ENCODE results near the gene MDK.

Gene MDK

GRCh38 chr11:46383974-46384701 lies 2.7 kb downstream of the MDK start:
- DNase-seq: no peak

- DNase-seq: no peak
Measured at GRCh38 chr11:46385169-46386004, 3.9 kb downstream of the MDK start.

GRCh38 chr11:46386005-46386578 lies 4.6 kb downstream of the MDK start:
- no peak for DNase-seq

GRCh38 chr11:46386674-46387073 lies 5.2 kb downstream of the MDK start:
- DNase-seq: no peak

DNA sequence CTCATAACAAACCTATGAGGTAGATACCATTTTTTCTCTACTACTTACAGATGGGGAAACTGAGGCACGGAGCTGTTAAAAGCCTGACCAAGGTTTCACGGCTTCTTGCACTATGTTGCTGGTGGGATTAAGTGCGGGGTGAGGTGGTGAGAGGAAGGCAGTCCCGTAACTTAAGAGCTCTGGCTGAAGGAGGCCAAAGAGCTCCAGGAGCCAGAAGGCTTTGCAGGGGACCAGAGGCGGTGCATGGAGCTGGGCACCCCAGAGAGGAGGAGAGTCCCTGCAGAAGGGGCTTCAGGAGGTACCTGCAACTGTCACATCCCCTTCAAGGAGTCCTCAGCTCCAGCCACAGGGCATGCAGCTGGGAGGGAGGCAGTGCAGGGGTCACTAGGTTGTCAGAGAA lies 6.0 kb downstream of the MDK start:
- DNase-seq: no peak

DNA sequence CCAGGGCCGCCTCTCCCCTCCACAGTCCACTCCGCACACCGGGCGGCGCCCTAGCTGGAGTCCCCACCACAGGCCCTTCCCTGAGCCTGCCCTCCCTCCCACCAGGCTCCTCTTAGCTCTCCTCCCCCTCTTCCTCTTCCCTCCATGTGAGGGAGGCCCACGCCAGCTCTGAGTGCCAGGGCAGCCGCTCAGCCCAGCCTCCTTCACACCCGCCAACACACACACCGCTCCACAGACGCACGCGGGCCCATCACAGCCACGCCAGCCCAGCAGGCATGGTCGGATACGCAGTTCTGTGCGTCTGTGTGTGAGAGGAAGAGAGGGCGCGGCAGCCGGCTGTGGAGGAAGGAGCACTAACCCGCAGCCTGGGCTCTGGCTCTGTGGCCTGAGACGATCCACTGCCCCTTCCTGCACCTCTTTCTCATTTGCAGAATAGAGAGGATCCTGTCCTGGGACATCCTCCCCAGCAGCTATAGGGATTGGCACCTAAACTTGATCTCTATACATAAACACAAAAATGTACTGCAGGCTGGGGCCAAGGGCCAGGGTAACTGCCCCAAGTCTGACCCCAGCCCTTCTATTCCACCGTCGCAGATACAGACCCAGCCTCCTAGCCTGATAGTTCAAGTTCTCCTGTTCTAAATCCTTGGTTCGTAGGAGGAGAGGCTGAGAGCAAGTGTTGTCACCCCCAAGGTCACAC lies 6.6 kb downstream of the MDK start:
- DNase-seq: no peak

- no peak for DNase-seq
Measured at GRCh38 chr11:46388619-46389449, 7.4 kb downstream of the MDK start.

DNA sequence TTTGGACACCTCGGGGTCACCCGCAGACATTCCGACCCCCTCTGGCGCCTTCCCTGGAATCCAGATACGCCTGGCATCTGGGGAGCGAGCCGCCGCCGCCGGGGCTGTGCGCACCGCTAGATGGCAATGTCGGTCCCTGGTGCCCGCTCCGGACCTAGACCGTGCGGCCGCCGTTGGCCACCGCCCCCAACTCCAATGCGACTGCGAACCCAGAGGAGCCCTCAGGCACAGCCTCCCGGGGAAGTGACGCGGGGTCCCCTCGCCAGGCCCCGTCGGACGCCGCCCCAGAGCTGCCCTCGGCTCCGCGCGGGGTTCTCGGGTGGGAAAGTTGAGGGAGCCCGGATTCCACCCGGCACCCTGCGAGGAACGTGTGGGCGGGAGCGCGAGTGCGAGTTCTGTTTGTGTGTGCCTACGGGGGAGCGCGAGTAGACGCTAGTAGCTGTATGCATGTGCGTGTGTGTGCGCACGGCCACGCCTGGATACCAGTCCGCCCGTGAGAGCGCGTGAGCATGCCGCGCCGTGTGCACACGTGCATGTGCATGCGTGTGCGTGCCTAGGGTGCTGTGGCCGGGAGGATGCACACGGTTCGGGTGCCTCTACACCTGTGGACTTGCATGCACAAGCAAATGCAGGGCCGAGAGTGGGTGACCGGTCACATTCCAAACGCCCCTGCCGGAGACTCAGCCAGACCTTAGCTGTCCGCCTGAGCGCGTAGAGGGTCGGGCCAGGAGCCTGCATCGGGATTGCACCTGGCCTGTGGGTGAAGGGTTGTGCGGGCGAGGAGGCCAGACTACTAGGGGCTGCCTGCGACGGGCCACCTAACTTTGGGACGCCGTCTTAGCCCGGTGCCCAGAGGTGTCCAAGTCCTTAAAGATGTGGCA lies 8.2 kb downstream of the MDK start:
- peak; percentile 81 for DNase-seq

GRCh38 chr11:46390331-46391171 lies 9.1 kb downstream of the MDK start:
- DNase-seq: no peak

DNA sequence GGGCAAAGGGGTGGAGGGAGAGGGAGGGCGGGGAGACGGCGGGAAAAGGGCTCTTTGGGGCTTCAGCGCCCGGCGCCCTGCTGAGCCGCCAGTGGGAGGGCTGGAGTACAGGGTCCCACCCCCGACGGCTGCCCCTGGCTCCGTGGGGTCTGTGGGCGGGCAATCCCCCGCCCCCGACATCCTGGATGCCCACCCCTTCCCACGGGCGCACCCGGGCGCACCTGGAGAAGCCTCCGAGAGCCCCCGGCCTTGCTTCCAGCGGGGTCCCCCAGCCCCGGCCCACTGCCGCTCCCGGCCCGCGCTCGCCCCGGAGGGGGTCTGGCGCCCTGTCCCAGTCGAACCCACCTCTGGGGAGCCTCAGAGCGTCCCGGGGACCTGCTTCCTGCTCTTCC lies 9.7 kb downstream of the MDK start:
- no peak for DNase-seq

- DNase-seq: peak; percentile 74
Measured at GRCh38 chr11:46391578-46392420, 10.3 kb downstream of the MDK start, which contains the start of gene CHRM4. CHRM4 (minus strand) TSS chr11:46391776; CDS start chr11:46386557, 5,219 bp downstream.

DNA sequence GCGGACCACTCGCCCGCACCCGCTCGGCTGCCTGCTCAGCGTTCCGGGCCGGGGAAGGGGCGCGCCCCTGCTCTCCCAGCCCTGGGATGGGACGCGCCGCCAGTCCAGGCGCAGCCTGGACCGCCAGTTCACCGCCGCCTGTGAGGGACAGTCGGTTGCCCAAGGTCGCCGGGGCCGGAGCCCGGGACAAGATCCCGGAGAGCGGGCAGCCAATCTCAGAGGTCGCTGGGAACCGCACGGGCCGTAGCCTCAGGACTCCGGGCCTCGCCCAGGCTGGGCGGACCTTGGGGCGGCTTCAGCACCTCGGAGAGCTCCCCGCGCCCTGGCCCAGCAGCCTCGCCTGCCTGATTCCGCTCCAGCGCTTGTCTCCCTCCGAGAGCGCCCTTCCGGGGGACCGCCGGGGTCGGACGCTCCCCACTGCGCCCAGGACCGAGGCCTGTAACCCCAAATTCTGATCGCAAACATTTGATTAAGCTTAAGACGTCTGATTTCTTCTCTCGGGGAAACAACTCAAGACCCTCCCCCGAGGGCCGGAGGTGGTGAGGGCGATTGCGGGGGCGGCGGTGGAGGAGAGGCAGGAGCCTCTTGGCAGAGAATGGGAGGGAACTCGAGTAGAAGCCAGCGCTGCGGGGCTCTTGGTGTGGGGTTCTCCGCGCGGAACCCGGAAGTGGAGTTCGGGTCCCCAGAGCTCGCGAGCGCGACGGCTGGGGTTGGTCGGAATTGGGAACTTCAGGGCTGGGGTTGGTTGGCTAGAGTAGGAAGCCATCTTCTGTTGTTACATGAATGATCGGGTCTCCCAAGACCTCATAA lies 11.2 kb downstream of the MDK start:
- DNase-seq: peak; percentile 39

DNA sequence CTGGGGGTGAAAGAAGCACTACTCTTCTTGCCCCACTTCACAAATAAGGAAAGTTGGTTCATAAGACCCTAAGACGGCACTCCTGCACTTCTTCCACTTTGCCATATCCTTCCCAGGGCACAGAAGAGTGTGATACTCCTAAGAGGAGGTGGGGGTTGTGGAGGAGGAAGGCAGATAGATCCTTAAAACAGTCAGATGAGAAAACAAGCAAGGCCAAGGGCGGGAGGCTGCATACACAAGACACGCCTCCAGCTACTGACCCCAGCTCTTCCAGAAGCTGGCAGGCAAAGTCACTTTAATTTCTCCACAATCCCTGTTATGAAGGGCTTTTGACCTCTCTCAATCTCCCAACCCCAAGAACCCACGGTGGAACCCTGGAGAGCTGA lies 11.8 kb downstream of the MDK start:
- no peak for DNase-seq

DNA sequence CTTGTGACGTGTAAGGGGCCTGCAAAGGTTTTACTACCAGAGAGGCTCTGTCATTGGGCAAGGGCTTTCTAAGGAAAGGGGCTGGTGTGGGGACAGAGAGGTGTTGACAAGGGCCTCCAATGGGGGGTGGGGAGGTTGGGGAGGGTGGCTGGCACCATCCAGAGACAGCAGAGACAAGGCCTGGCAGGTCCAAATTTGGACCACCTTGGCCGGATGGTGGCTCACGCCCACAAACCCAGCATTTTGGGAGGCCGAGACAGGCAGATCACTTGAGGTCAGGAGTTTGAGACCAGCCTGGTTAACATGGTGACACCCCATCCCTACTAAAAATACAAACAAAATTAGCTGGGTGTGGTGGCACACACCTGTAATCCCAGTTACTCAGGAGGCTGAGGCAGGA lies 12.3 kb downstream of the MDK start:
- no peak for DNase-seq

DNA sequence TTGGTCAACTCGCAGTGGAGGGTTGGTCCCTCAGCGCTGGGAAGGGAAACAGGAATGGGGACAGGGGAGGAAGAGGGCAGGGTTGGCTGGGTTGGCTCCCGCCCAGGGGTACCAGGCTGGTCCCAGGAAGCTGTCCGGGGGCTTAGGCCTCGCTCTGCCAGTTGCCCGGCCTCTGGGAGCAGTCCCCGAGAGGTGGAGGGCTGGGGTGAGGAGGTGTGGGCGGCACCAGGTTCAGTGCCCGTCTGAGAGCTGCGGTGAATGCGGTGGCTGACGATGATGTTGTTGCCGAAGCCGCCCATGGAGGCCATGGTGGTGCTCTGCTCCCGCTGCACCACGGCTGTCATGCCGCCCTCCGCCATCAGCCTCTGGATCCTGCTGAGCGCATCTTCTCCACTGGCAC lies 16.1 kb downstream of the MDK start:
- DNase-seq: no peak

- no peak for DNase-seq
Measured at GRCh38 chr11:46402957-46403902, 21.8 kb downstream of the MDK start.

DNA sequence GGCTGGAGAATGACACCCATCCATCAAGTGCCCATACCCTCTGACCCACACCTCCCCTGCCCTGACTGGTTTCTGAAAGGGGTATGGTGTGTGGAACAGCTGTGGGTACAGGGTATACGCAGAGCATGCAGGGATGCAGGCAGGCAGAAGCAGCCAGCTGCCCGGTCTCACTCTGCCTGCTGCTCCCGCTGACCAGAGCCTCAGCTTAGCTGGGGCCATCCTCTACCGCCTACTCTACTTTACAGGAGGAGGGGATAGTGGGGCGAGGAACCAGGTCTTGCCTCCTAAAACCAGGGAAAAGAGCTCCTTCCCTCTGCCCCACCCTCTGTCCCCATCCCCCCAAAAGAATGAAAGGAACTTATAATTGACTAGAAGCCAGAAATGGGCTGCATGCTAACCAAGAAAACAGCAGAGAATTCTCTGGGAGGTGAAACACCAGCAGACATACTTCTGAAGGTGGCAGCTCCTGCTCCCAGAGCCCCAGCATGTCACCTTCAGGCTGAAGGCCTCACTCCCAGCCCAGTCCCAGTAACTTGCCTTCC lies 23.1 kb downstream of the MDK start:
- DNase-seq: no peak

Data from NCI-H1092 treated with DMSO at 0.1 percent for 48 hours (cell line).